Astrocyte of the spinal cord (primary cell): Measurements from ENCODE around the gene RPRD1A.
"Not testable (repeated sequence)": the region's sequence is repeated elsewhere in the genome, so short reads cannot be mapped to it uniquely, and the experiment has no call there.

ENCODE experiments used
- DNase-seq: peaks from one replicate; pipeline ENCODE4 v3.0.0; 2011; ENCODE audit warnings: low read depth, low spot score
- H3K4me3 ChIP-seq: 2 replicates; pipeline ENCODE4 v1.5.1; 2011; ENCODE audit warnings: low read depth, mild to moderate bottlenecking, low read length, moderate library complexity
- CTCF ChIP-seq: IDR thresholded peaks from 2 replicates; pipeline ENCODE4 v1.5.1; 2012; ENCODE audit warnings: low read depth, mild to moderate bottlenecking, low read length, inconsistent platforms
- in situ Hi-C: cut with HindIII; loops from 2 replicates; pipeline ENCODE4 v1.10.0; 2017; ENCODE audit warnings: low sequenced_read_pairs

RPRD1A gene

GRCh38 chr18:36078751-36079529 is 11.6 kb upstream of the RPRD1A start:
- no peak for TF ChIP-seq CTCF
- H3K4me3 ChIP-seq, result no peak overlapping the region
- in situ Hi-C loops, result no loop called here
- peak; percentile 82 for DNase-seq

- H3K4me3 ChIP-seq, in situ Hi-C loops, DNase-seq: not testable (repeated sequence)
These were observed 10.4 kb upstream of the RPRD1A start for GRCh38 chr18:36077764-36078163.

GRCh38 chr18:36075862-36076587 is 8.7 kb upstream of the RPRD1A start:
- in situ Hi-C loops, result no loop called here
- no peak for TF ChIP-seq CTCF
- no peak overlapping the region for H3K4me3 ChIP-seq
- DNase-seq, result peak; percentile 25

GRCh38 chr18:36074435-36074834 is 7.1 kb upstream of the RPRD1A start:
- in situ Hi-C loops, result no loop called here
- no peak overlapping the region for H3K4me3 ChIP-seq
- no peak for DNase-seq
- no peak for TF ChIP-seq CTCF

GRCh38 chr18:36073676-36074075 is 6.3 kb upstream of the RPRD1A start:
- H3K4me3 ChIP-seq, result no peak overlapping the region
- in situ Hi-C loops, result no loop called here
- DNase-seq, result no peak
- no peak for TF ChIP-seq CTCF

GRCh38 chr18:36072406-36072805 is 5.0 kb upstream of the RPRD1A start:
- H3K4me3 ChIP-seq, in situ Hi-C loops, DNase-seq: not testable (repeated sequence)

GRCh38 chr18:36066686-36067054 is 689 bp downstream of the RPRD1A start:
- no peak for TF ChIP-seq CTCF
- DNase-seq, result no peak
- in situ Hi-C loops, result no loop called here
- peak overlapping the region; percentile 97 for H3K4me3 ChIP-seq
